ENCODE measurements around the gene CCDC3. TPM values are rescaled to one million over a fixed set of nuclear protein-coding genes. Genes with fewer than 3 reads are reported as not detected.

CCDC3 gene
- total RNA-seq, 1 donor from 2014 or later, result 14.1 TPM

GRCh38 chr10:12969951-12970350 lies 31.6 kb downstream of the CCDC3 start:
- no peaks in the 10 kb centered on the region for H3K27me3 Mint-ChIP-seq (ENCODE audit: unreplicated experiment)
- TF ChIP-seq CTCF (IDR thresholded peaks at IDR 0.05), result no peak
- no peak for DNase-seq (ENCODE audit: extremely low spot score, unreplicated experiment)
- H3K4me3 Mint-ChIP-seq (ENCODE audit: unreplicated experiment), result no peak overlapping the region
- H3K4me1 Mint-ChIP-seq (ENCODE audit: unreplicated experiment), result peaks cover 25% of the 10 kb centered on the region
- peak overlapping the region; percentile 68 for H3K27ac Mint-ChIP-seq (ENCODE audit: unreplicated experiment)
- peaks cover 18% of the 10 kb centered on the region for H3K9me3 Mint-ChIP-seq (ENCODE audit: unreplicated experiment)
- H3K36me3 Mint-ChIP-seq (ENCODE audit: unreplicated experiment), result peaks cover 8% of the 10 kb centered on the region

GRCh38 chr10:12966067-12966466 lies 35.4 kb downstream of the CCDC3 start:
- Mint-ChIP-seq H3K9me3 (ENCODE audit: unreplicated experiment) (peaks cover 18% of the 10 kb centered on the region), H3K4me3 (ENCODE audit: unreplicated experiment) (no peak overlapping the region), H3K27me3 (ENCODE audit: unreplicated experiment) (no peaks in the 10 kb centered on the region), H3K36me3 (ENCODE audit: unreplicated experiment) (peaks cover 8% of the 10 kb centered on the region), H3K4me1 (ENCODE audit: unreplicated experiment) (peaks cover 13% of the 10 kb centered on the region), H3K27ac (ENCODE audit: unreplicated experiment) (no peak overlapping the region)
- peak; percentile 30 for DNase-seq (ENCODE audit: extremely low spot score, unreplicated experiment)
- no peak for TF ChIP-seq CTCF (IDR thresholded peaks at IDR 0.05)

GRCh38 chr10:12965571-12965970 lies 35.9 kb downstream of the CCDC3 start:
- Mint-ChIP-seq H3K4me3 (ENCODE audit: unreplicated experiment) (no peak overlapping the region), H3K27ac (ENCODE audit: unreplicated experiment) (no peak overlapping the region), H3K36me3 (ENCODE audit: unreplicated experiment) (peaks cover 8% of the 10 kb centered on the region), H3K27me3 (ENCODE audit: unreplicated experiment) (no peaks in the 10 kb centered on the region), H3K4me1 (ENCODE audit: unreplicated experiment) (peaks cover 8% of the 10 kb centered on the region), H3K9me3 (ENCODE audit: unreplicated experiment) (peaks cover 18% of the 10 kb centered on the region)
- DNase-seq (ENCODE audit: extremely low spot score, unreplicated experiment), result no peak
- no peak for TF ChIP-seq CTCF (IDR thresholded peaks at IDR 0.05)

GRCh38 chr10:12962556-12962955 lies 39.0 kb downstream of the CCDC3 start:
- DNase-seq (ENCODE audit: extremely low spot score, unreplicated experiment), result no peak
- no peaks in the 10 kb centered on the region for H3K4me1 Mint-ChIP-seq (ENCODE audit: unreplicated experiment)
- no peak for TF ChIP-seq CTCF (IDR thresholded peaks at IDR 0.05)
- H3K27ac Mint-ChIP-seq (ENCODE audit: unreplicated experiment), result no peak overlapping the region
- H3K36me3 Mint-ChIP-seq (ENCODE audit: unreplicated experiment), result peaks cover 3% of the 10 kb centered on the region
- H3K27me3 Mint-ChIP-seq (ENCODE audit: unreplicated experiment), result no peaks in the 10 kb centered on the region
- peaks cover 7% of the 10 kb centered on the region for H3K9me3 Mint-ChIP-seq (ENCODE audit: unreplicated experiment)
- no peak overlapping the region for H3K4me3 Mint-ChIP-seq (ENCODE audit: unreplicated experiment)

DNA sequence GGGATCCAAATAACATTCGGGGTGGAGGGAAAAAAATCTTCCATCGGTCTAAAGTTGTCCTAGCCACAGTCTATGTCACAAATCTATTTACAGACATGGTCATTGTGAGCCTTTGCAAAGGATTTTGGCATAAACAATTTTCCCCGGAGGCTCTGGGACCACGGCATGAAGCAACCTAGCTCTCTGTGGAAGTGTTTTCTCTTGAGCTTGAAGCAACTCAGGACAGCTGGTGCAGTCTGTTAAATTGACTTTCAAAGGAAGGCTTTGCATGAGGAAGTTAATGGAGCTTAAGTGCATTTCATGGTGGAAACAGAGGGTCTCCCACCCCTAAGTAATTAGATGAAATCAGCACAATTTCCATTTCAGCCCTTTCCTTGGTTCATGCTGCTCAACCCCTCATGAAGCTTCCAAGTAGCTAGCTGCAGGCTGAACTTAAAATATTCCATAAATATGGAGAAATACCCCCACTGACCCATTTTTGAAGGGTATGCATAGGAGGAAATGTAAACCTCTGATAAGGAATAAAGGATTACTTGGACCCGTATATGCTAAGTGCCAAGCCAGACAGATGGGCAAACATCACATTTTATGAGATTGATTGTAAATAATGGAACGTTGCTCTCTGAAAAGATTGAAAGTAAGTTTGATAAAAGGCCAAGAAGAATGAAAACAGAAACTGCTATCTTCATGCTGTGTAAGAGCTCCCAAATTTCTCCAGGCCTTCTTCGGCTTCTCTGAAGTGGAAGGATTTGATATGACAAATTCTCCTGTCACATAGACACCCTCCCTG lies 39.9 kb downstream of the CCDC3 start:
- Mint-ChIP-seq H3K27me3 (ENCODE audit: unreplicated experiment) (no peaks in the 10 kb centered on the region), H3K9me3 (ENCODE audit: unreplicated experiment) (peaks cover 7% of the 10 kb centered on the region), H3K4me3 (ENCODE audit: unreplicated experiment) (no peak overlapping the region), H3K36me3 (ENCODE audit: unreplicated experiment) (no peaks in the 10 kb centered on the region), H3K27ac (ENCODE audit: unreplicated experiment) (no peak overlapping the region), H3K4me1 (ENCODE audit: unreplicated experiment) (no peaks in the 10 kb centered on the region)
- DNase-seq (ENCODE audit: extremely low spot score, unreplicated experiment), result no peak
- TF ChIP-seq CTCF (IDR thresholded peaks at IDR 0.05), result no peak

Data from osteocyte (in vitro differentiated cells).